ENCODE data around the gene UBAC1.

DNA sequence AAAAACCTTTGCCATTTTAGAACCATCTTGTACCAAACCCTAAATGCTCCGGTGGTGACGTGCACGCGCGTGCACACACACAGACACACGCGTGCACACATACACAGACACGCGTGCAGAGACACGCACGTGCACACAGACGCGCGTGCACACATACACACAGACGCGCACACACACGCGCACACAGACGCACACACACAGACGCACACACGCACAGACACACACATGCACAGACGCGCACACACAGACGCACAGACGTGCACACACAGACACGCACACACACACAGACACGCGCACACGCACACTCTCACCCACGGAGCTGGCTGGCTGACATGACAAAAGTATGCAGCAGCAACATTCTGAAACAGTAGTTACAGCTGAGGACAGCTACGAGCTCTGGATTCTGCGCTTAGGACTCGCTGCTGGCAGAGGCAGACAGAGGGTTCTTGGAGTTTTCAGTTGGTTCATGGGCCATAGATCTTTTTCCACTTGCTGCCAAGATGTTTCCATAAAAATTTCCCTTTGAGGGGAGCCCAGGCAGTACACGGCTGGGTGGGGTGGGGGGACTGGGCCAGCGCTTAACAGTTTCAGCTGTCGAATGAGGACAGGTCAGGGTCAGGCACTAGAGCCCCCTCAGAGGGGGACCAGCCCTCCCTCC lies 46.2 kb upstream of the UBAC1 start:
- no peak for TF ChIP-seq EZH2 (IDR thresholded peaks at IDR 0.05)
- no peak for TF ChIP-seq POLR2AphosphoS5 (IDR thresholded peaks at IDR 0.05; ENCODE audit: borderline replicate concordance, low read depth, low read length)
- TF ChIP-seq FOXP2 (optimal IDR thresholded peaks at IDR 0.05; ENCODE audit: control extremely low read depth, extremely low read length, insufficient read depth) = no peak

Measured in SK-N-MC (cell line).